Activated T-cell treated with anti-CD3 and anti-CD28 coated beads for 1 hour (primary cell): Measurements from ENCODE around the gene FMO5.
"Not testable (repeated sequence)": the region's sequence is repeated elsewhere in the genome, so short reads cannot be mapped to it uniquely, and the experiment has no call there.

ENCODE experiments used
- DNase-seq: peaks from one replicate; pipeline ENCODE4 v3.0.0-alpha.2; 2020; ENCODE audit warnings: low read depth

Gene FMO5

GRCh38 chr1:147207192-147207591, 17.9 kb downstream of the FMO5 start:
- DNase-seq = no peak

- no peak for DNase-seq
These were observed 21.1 kb downstream of the FMO5 start for GRCh38 chr1:147204080-147204479.

GRCh38 chr1:147202576-147202975, 22.6 kb downstream of the FMO5 start:
- DNase-seq = no peak

GRCh38 chr1:147201786-147202185, 23.4 kb downstream of the FMO5 start:
- DNase-seq = no peak

- DNase-seq = no peak
These were observed 23.9 kb downstream of the FMO5 start for GRCh38 chr1:147201276-147201675.

GRCh38 chr1:147197324-147197723, 27.8 kb downstream of the FMO5 start:
- not testable (repeated sequence) for DNase-seq

- DNase-seq = no peak
These were observed 35.6 kb downstream of the FMO5 start for GRCh38 chr1:147189514-147189913.

- no peak for DNase-seq
These were observed 39.7 kb downstream of the FMO5 start for GRCh38 chr1:147185432-147185831.

- DNase-seq = no peak
These were observed 47.3 kb downstream of the FMO5 start for GRCh38 chr1:147177611-147178380.

GRCh38 chr1:147172168-147173016, 52.7 kb downstream of the FMO5 start, which contains the start of gene PRKAB2:
Gene PRKAB2 (minus strand): TSS chr1:147172470. CDS start chr1:147172144, 326 bp downstream.
- peak; percentile 82 for DNase-seq

- DNase-seq = no peak
These were observed 53.6 kb downstream of the FMO5 start for GRCh38 chr1:147171399-147172167.

- DNase-seq = no peak
These were observed 55.1 kb downstream of the FMO5 start for GRCh38 chr1:147169840-147170674.

GRCh38 chr1:147169171-147169570, 56.0 kb downstream of the FMO5 start:
- DNase-seq = no peak

GRCh38 chr1:147168626-147169058, 56.5 kb downstream of the FMO5 start:
- DNase-seq = no peak

GRCh38 chr1:147167365-147167764, 57.8 kb downstream of the FMO5 start:
- no peak for DNase-seq

GRCh38 chr1:147163019-147163418, 62.1 kb downstream of the FMO5 start:
- DNase-seq = no peak

GRCh38 chr1:147162093-147162492, 63.0 kb downstream of the FMO5 start:
- DNase-seq = no peak

- not testable (repeated sequence) for DNase-seq
These were observed 68.0 kb downstream of the FMO5 start for GRCh38 chr1:147157116-147157515.

GRCh38 chr1:147156642-147157041, 68.5 kb downstream of the FMO5 start:
- DNase-seq = no peak

- DNase-seq = no peak
These were observed 72.4 kb downstream of the FMO5 start for GRCh38 chr1:147152772-147153171.

- DNase-seq = no peak
These were observed 73.9 kb downstream of the FMO5 start for GRCh38 chr1:147151244-147151643.
